Measurements from ENCODE around the gene DNAI4.
"Not testable (repeated sequence)": the region's sequence is repeated elsewhere in the genome, so short reads cannot be mapped to it uniquely, and the experiment has no call there.

The DNAI4 gene

DNA sequence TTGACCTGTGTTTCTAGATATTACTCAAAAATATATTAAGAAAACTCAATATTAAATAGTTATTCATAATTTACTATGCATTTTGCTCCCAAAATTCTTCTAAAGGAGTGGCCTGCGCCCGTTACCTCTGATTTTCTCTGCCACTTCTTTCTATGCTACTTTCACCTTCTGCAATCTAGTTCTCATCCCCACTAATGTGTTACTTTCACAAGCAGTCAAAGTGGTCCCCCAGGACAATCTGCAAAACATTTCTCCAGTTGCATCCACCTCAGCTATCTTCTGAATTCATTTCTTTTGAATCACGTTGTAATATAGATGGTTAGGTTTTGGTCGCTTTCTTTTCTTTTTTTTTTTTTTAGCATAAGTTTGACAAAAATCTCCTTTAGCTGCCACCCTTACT is 137.0 kb downstream of the DNAI4 start:
- in situ Hi-C loops (cut with MboI; ENCODE audit: low sequenced_read_pairs, unreplicated experiment) = no loop called here
- no peak for DNase-seq (ENCODE audit: low spot score)
- TF ChIP-seq, protein P1, sequence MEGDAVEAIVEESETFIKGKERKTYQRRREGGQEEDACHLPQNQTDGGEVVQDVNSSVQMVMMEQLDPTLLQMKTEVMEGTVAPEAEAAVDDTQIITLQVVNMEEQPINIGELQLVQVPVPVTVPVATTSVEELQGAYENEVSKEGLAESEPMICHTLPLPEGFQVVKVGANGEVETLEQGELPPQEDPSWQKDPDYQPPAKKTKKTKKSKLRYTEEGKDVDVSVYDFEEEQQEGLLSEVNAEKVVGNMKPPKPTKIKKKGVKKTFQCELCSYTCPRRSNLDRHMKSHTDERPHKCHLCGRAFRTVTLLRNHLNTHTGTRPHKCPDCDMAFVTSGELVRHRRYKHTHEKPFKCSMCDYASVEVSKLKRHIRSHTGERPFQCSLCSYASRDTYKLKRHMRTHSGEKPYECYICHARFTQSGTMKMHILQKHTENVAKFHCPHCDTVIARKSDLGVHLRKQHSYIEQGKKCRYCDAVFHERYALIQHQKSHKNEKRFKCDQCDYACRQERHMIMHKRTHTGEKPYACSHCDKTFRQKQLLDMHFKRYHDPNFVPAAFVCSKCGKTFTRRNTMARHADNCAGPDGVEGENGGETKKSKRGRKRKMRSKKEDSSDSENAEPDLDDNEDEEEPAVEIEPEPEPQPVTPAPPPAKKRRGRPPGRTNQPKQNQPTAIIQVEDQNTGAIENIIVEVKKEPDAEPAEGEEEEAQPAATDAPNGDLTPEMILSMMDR (IDR thresholded peaks at IDR 0.05; ENCODE audit: borderline replicate concordance, control extremely low read depth, extremely low read depth, insufficient read depth, missing control alignments) = no peak

DNA sequence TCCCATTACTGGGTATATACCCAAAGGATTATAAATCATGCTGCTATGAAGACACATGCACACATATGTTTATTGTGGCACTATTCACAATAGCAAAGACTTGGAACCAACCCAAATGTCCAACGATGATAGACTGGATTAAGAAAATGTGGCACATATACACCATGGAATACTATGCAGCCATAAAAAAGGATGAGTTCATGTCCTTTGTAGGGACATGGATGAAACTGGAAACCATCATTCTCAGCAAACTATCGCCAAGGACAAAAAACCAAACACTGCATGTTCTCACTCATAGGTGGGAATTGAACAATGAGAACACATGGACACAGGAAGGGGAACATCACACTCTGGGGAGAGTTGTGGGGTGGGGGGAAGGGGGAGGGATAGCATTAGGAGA is 138.9 kb downstream of the DNAI4 start:
- in situ Hi-C loops (cut with MboI; ENCODE audit: low sequenced_read_pairs, unreplicated experiment); DNase-seq (ENCODE audit: low spot score): not testable (repeated sequence)

DNA sequence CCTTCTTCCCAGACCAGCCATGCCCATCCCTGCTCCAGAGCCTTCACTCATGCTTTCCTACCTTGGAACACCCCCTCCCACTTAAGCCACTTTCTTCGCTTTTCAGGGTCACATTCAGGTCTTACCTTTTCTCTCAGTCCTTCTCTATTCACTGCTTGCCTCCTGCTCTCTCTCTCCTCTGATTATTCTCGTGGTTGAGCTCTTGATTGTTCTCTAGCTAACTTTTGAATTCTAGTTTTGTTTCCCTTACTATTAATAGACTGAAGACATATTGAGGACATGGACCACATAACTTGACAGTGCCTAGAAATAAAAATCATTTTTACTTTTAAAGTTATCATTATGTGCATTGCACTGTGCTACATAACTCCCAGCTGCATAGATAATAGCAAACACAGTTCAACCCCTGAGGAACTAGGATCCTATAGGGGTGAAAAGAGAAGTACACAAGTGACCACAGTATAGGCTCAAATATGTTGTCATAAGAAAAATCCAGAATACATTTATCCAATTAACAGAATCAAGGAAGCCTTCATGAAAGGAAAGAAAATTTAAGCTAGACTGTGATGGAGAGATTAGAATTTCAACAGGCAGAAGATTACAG is 145.1 kb downstream of the DNAI4 start:
- TF ChIP-seq, protein P1 (IDR thresholded peaks at IDR 0.05; ENCODE audit: borderline replicate concordance, control extremely low read depth, extremely low read depth, insufficient read depth, missing control alignments) = no peak
- no peak for DNase-seq (ENCODE audit: low spot score)
- in situ Hi-C loops (cut with MboI; ENCODE audit: low sequenced_read_pairs, unreplicated experiment) = loop anchor here (10.0 kb wide), 1 partner anchor 365 kb away; no protein-coding TSS in a partner anchor

DNA sequence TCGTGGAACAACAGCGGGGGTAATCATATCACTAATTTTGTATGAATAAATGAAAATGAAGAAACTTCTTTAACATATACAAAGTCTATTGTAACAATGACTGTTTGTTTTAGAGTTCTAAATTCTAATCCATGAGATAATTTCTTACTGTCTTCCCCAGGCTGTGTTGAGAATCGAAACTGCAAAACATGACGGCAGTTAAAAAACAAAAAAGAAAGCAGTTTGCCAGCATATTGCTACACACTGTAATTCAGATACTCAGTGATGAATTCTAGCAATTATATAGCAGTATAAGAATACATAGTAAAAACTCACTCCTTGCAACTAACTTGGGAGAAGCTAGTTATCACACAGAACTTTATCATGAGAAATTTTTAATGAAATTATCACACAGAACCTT is 145.7 kb downstream of the DNAI4 start:
- DNase-seq (ENCODE audit: low spot score) = no peak
- in situ Hi-C loops (cut with MboI; ENCODE audit: low sequenced_read_pairs, unreplicated experiment) = loop anchor here (10.0 kb wide), 1 partner anchor 366 kb away; no protein-coding TSS in a partner anchor
- TF ChIP-seq, protein P1 (IDR thresholded peaks at IDR 0.05; ENCODE audit: borderline replicate concordance, control extremely low read depth, extremely low read depth, insufficient read depth, missing control alignments) = no peak

DNA sequence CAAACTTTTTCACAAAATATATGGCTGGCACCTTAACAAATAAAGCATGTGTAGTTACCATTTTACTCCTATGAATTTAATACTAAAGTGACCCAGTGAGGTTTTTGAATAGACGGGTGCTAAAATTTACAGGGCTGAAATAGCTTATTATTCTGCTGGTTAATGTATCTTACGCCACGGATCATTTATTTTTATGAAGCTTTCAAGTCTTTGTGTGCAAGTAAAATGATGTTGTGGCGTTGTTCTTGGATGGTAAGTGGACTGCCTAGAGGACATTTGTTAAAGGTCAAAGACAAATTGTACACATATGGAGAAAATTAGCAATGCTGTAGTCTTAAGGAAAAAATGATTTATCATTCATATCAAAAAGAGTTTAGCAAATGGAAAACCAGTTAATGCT is 146.4 kb downstream of the DNAI4 start:
- in situ Hi-C loops (cut with MboI; ENCODE audit: low sequenced_read_pairs, unreplicated experiment) = loop anchor here (10.0 kb wide), 1 partner anchor 367 kb away; no protein-coding TSS in a partner anchor
- TF ChIP-seq, protein P1 (IDR thresholded peaks at IDR 0.05; ENCODE audit: borderline replicate concordance, control extremely low read depth, extremely low read depth, insufficient read depth, missing control alignments) = no peak
- no peak for DNase-seq (ENCODE audit: low spot score)

DNA sequence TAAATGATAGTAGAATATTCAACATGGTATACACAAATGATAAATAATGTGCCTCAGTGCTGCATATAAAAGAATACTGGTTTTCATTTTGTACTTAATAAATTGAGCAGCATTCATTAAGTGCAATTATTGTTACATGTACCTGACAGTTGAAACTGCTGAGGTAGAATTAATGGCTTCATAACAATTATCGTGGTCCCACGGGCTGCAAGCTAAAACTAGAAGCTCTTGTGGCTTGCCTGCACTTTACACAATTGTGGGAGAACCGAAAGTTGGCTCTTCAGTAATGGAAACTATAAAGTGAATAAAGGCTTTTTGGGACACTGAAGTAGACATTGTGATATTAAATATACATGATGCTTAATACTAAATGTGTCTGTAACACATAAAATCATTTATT is 146.8 kb downstream of the DNAI4 start:
- DNase-seq (ENCODE audit: low spot score) = no peak
- TF ChIP-seq, protein P1 (IDR thresholded peaks at IDR 0.05; ENCODE audit: borderline replicate concordance, control extremely low read depth, extremely low read depth, insufficient read depth, missing control alignments) = no peak
- in situ Hi-C loops (cut with MboI; ENCODE audit: low sequenced_read_pairs, unreplicated experiment) = loop anchor here (10.0 kb wide), 1 partner anchor 367 kb away; no protein-coding TSS in a partner anchor

DNA sequence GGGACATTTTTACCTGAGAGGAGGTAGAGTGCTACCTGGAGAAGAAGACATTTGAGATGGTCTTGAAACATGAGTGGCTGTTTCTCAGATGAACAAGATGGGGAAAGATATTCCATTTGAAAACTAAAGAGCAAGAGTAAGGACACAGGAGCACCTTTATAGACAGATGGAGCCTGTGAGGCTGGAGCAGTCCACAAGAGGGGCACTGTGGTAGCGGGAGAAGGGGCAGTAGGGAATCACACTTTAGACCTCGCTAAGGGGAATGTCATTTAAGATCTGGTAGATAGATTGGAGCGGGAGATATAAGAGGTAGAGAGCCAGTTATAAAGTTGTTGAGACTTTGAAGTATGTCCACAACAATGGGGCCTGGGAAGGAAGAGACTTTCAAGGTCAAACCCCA is 149.0 kb downstream of the DNAI4 start:
- DNase-seq (ENCODE audit: low spot score) = no peak
- in situ Hi-C loops (cut with MboI; ENCODE audit: low sequenced_read_pairs, unreplicated experiment) = loop anchor here (10.0 kb wide), 1 partner anchor 369 kb away; no protein-coding TSS in a partner anchor
- TF ChIP-seq, protein P1 (IDR thresholded peaks at IDR 0.05; ENCODE audit: borderline replicate concordance, control extremely low read depth, extremely low read depth, insufficient read depth, missing control alignments) = no peak
